Lower leg skin (tissue), 3 donors: ENCODE results near the gene AKR7A2.

ENCODE experiments used
- POLR2A ChIP-seq, 2 donors: fragments of 450-650 bp; IDR thresholded peaks; one replicate each; pipeline ENCODE4 v1.6.1; 2016 to 2017; ENCODE audit warnings: antibody characterized with exemption in 2 of 2, mild to moderate bottlenecking in 1 of 2, moderate library complexity in 1 of 2
- TF ChIP-seq, protein P1 (sequence below), 3 donors: fragments of 450-650 bp; IDR thresholded peaks; one replicate each; pipeline ENCODE4 v1.5.1; 2016; ENCODE audit warnings: antibody characterized with exemption in 3 of 3, mild to moderate bottlenecking in 3 of 3, moderate library complexity in 2 of 3

DNA sequence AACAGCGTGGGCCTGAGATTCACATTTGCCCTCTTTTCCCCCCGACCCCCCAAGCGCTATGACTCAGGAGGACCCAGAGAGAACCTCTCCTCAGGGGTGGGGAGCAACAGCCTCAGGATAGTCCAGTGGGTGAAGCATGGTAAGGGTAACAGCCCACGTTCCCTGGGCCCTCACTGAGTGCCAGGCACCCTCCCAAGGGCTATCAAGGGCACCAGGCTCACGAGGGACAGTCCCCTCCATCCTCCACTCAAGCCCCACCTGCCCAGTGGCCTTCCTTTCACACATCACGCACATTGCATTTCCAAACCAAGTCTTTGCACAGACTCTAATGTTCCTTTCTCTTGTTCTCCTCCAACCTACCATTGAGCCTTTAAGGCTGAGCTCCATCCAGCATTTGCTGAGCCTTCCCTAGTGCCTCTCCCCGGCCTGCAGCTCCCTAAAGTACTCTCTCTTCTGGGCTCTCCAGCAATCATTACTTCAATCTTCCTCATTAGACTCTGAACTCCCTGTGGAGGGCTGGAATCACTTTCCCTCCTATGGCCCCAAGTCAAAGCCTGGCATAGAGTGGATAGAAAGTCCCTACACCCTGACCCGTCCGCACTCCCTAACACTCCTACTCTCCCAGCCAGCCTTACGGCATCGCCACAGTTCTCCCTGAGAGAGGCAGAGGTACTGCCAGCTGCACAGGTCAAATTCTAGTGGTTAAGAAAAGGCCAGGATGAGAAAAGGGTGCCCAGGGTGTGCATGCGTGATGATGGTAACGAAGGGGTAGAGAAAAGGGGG is 1.0 kb downstream of the AKR7A2 start:
- TF ChIP-seq, protein P1, sequence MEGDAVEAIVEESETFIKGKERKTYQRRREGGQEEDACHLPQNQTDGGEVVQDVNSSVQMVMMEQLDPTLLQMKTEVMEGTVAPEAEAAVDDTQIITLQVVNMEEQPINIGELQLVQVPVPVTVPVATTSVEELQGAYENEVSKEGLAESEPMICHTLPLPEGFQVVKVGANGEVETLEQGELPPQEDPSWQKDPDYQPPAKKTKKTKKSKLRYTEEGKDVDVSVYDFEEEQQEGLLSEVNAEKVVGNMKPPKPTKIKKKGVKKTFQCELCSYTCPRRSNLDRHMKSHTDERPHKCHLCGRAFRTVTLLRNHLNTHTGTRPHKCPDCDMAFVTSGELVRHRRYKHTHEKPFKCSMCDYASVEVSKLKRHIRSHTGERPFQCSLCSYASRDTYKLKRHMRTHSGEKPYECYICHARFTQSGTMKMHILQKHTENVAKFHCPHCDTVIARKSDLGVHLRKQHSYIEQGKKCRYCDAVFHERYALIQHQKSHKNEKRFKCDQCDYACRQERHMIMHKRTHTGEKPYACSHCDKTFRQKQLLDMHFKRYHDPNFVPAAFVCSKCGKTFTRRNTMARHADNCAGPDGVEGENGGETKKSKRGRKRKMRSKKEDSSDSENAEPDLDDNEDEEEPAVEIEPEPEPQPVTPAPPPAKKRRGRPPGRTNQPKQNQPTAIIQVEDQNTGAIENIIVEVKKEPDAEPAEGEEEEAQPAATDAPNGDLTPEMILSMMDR (IDR thresholded peaks at IDR 0.05), result no peak
- TF ChIP-seq POLR2A (IDR thresholded peaks at IDR 0.05), result no peak
